Loucy (cell line): ENCODE data around the gene KLF13.

Experiments used
- H2AFZ ChIP-seq: fragments of 200-600 bp; sonication (generic); 2 replicates; pipeline ENCODE4 v1.6.0; 2016; ENCODE audit warnings: antibody characterized with exemption, mild to moderate bottlenecking, low read length, moderate library complexity
- H3F3A ChIP-seq: fragments of 200-600 bp; 2 replicates; pipeline ENCODE4 v1.6.0; 2016; ENCODE audit warnings: antibody characterized with exemption, low read depth, mild to moderate bottlenecking
- H3K27me3 ChIP-seq: fragments of 200-600 bp; sonication (generic); 2 replicates; pipeline ENCODE4 v1.6.1; 2014; ENCODE audit warnings: low read length, mild to moderate bottlenecking; ENCODE audit not compliant: insufficient read depth, poor library complexity, severe bottlenecking
- H3K36me3 ChIP-seq: fragments of 200-600 bp; sonication (generic); 2 replicates; pipeline ENCODE4 v1.6.1; 2016; ENCODE audit warnings: low read length; ENCODE audit not compliant: insufficient read depth
- H3K4me1 ChIP-seq: fragments of 200-600 bp; sonication (generic); 2 replicates; pipeline ENCODE4 v1.5.1; 2014; ENCODE audit warnings: low read length, mild to moderate bottlenecking; ENCODE audit not compliant: insufficient read depth, poor library complexity, severe bottlenecking
- H3K4me2 ChIP-seq: fragments of 200-600 bp; sonication (generic); 2 replicates; pipeline ENCODE4 v1.6.0; 2014; ENCODE audit warnings: antibody characterized with exemption, low read length, low read depth, mild to moderate bottlenecking; ENCODE audit not compliant: poor library complexity, severe bottlenecking
- H3K4me3 ChIP-seq: fragments of 200-600 bp; sonication (generic); 2 replicates; pipeline ENCODE4 v1.5.1; 2014; ENCODE audit warnings: low read length, mild to moderate bottlenecking, mixed read lengths; ENCODE audit not compliant: poor library complexity, severe bottlenecking
- H3K79me2 ChIP-seq: fragments of 200-600 bp; sonication (generic); 2 replicates; pipeline ENCODE4 v1.6.1; 2014; ENCODE audit warnings: low read length; ENCODE audit not compliant: insufficient read depth
- H3K9ac ChIP-seq: fragments of 200-600 bp; sonication (generic); 2 replicates; pipeline ENCODE4 v1.6.0; 2014; ENCODE audit warnings: mild to moderate bottlenecking, low read depth, low read length, moderate library complexity; ENCODE audit not compliant: poor library complexity, severe bottlenecking
- H3K9me2 ChIP-seq: fragments of 200-600 bp; sonication (generic); replicated peaks from 2 replicates; pipeline ENCODE4 v1.6.1; 2016; ENCODE audit warnings: low read depth, low read length, mixed read lengths
- H3K9me3 ChIP-seq: fragments of 200-600 bp; sonication (generic); 2 replicates; pipeline ENCODE4 v1.6.1; 2014; ENCODE audit warnings: mild to moderate bottlenecking, antibody characterized with exemption, low read length, low read depth; ENCODE audit not compliant: insufficient read depth
- H4K20me1 ChIP-seq: fragments of 200-600 bp; sonication (generic); 2 replicates; pipeline ENCODE4 v1.6.0; 2014; ENCODE audit warnings: antibody characterized with exemption, low read length, mild to moderate bottlenecking; ENCODE audit not compliant: insufficient read depth, poor library complexity, severe bottlenecking
- CTCF ChIP-seq: fragments of 200-600 bp; sonication (generic); conservative IDR thresholded peaks from 2 replicates; pipeline ENCODE4 v1.5.1; 2014; ENCODE audit warnings: mild to moderate bottlenecking, antibody characterized with exemption, low read length
- EZH2phosphoT487 ChIP-seq: fragments of 200-600 bp; IDR thresholded peaks from 2 replicates; pipeline ENCODE4 v1.6.1; 2018; ENCODE audit warnings: antibody characterized with exemption, mild to moderate bottlenecking, moderate library complexity, borderline replicate concordance

KLF13 gene

GRCh38 chr15:31412824-31413223, 86.2 kb downstream of the KLF13 start:
- TF ChIP-seq EZH2phosphoT487: no peak
- no peak for TF ChIP-seq CTCF
- Histone ChIP-seq H3K4me3 (no peak overlapping the region), H3K4me2 (no peak overlapping the region), H4K20me1 (no peaks in the 10 kb centered on the region), H3K9me2 (no peaks in the 10 kb centered on the region), H3F3A (no peaks in the 10 kb centered on the region), H3K9ac (no peak overlapping the region), H2AFZ (no peak overlapping the region), H3K27me3 (no peaks in the 10 kb centered on the region), H3K36me3 (no peaks in the 10 kb centered on the region), H3K4me1 (no peaks in the 10 kb centered on the region), H3K79me2 (no peaks in the 10 kb centered on the region), H3K9me3 (peaks cover 6% of the 10 kb centered on the region; the same call in 1 of the 2 replicates)

- Histone ChIP-seq H3F3A (no peaks in the 10 kb centered on the region), H2AFZ (no peak overlapping the region), H3K4me2 (no peak overlapping the region), H3K36me3 (no peaks in the 10 kb centered on the region), H3K9ac (no peak overlapping the region), H3K79me2 (no peaks in the 10 kb centered on the region), H3K9me2 (no peaks in the 10 kb centered on the region), H3K27me3 (no peaks in the 10 kb centered on the region), H4K20me1 (no peaks in the 10 kb centered on the region), H3K4me3 (no peak overlapping the region), H3K4me1 (no peaks in the 10 kb centered on the region), H3K9me3 (peaks cover 12% of the 10 kb centered on the region; the same call in 1 of the 2 replicates)
- no peak for TF ChIP-seq CTCF
- TF ChIP-seq EZH2phosphoT487: no peak
These were observed 88.6 kb downstream of the KLF13 start for GRCh38 chr15:31415201-31415600.

- no peak for TF ChIP-seq EZH2phosphoT487
- TF ChIP-seq CTCF: no peak
These were observed 93.2 kb downstream of the KLF13 start for GRCh38 chr15:31419820-31420219.

More at GRCh38 chr15:31419820-31420219, 93.2 kb downstream of the KLF13 start:
- H3K4me3 ChIP-seq: no peak overlapping the region
- H4K20me1 ChIP-seq: no peaks in the 10 kb centered on the region
- H3K36me3 ChIP-seq: no peaks in the 10 kb centered on the region
- no peaks in the 10 kb centered on the region for H3F3A ChIP-seq
- no peaks in the 10 kb centered on the region for H3K9me2 ChIP-seq
- H3K4me1 ChIP-seq: no peaks in the 10 kb centered on the region
- no peaks in the 10 kb centered on the region for H3K79me2 ChIP-seq
- H3K9ac ChIP-seq: no peak overlapping the region
- H3K9me3 ChIP-seq: peaks cover 12% of the 10 kb centered on the region; the same call in 1 of the 2 replicates
- H3K4me2 ChIP-seq: no peak overlapping the region
- H3K27me3 ChIP-seq: no peaks in the 10 kb centered on the region
- no peak overlapping the region for H2AFZ ChIP-seq
